Erythroblast (primary cell): ENCODE measurements around the gene SCFD2.

Experiments
- GATA1 ChIP-seq: IDR thresholded peaks from 2 replicates; pipeline ENCODE4 v1.6.1; 2011; ENCODE audit warnings: low read depth, mild to moderate bottlenecking, control low read depth, low read length, moderate library complexity
- POLR2A ChIP-seq: IDR thresholded peaks from 2 replicates; pipeline ENCODE4 v1.6.1; 2011; ENCODE audit warnings: mild to moderate bottlenecking, low read length

- no peak for TF ChIP-seq POLR2A
- TF ChIP-seq GATA1: no peak
Observed at GRCh38 chr4:52990706-52991105, 375.2 kb downstream of the SCFD2 start.
